DND-41 (cell line): Measurements from ENCODE around the gene LZTFL1.

Source experiments
- ATAC-seq: fragments of 200-7000 bp; cut with Tn5 transposase; 3 replicates; pipeline ENCODE4 v1.9.1; 2021; ENCODE audit warnings: low read depth; ENCODE audit not compliant: insufficient read depth
- DNase-seq: peaks from one replicate; pipeline ENCODE4 v3.0.0-alpha.2; 2020
- H2AFZ ChIP-seq: 2 replicates; pipeline ENCODE4 v1.6.0; 2012; ENCODE audit warnings: low read depth, low read length
- H3K27ac ChIP-seq: 2 replicates; pipeline ENCODE4 v1.5.1; 2012; ENCODE audit warnings: low read length, inconsistent platforms
- H3K27me3 ChIP-seq: fragments of 200-600 bp; sonication (generic); 2 replicates; pipeline ENCODE4 v1.6.0; 2012; ENCODE audit warnings: low read length, mild to moderate bottlenecking, inconsistent platforms; ENCODE audit not compliant: insufficient read depth, poor library complexity
- H3K36me3 ChIP-seq: 2 replicates; pipeline ENCODE4 v1.5.1; 2012; ENCODE audit warnings: low read length, inconsistent platforms; ENCODE audit not compliant: insufficient read depth
- H3K4me1 ChIP-seq: 2 replicates; pipeline ENCODE4 v1.5.1; 2012; ENCODE audit warnings: mild to moderate bottlenecking, low read length; ENCODE audit not compliant: insufficient read depth
- H3K4me2 ChIP-seq: 2 replicates; pipeline ENCODE4 v1.6.0; 2012; ENCODE audit warnings: mild to moderate bottlenecking, moderate library complexity, low read length, inconsistent platforms; ENCODE audit not compliant: insufficient read depth
- H3K4me3 ChIP-seq, 2 experiments: fragments of 200-600 bp in 1 of 2; shearing (Covaris generic) in 1 of 2; 2 replicates each; pipeline ENCODE4 v1.5.1; 2012 to 2016; ENCODE audit warnings: inconsistent platforms in 2 of 2, low read length in 2 of 2, mild to moderate bottlenecking in 2 of 2, low read depth in 1 of 2, moderate library complexity in 1 of 2
- H3K79me2 ChIP-seq: 2 replicates; pipeline ENCODE4 v1.6.0; 2012; ENCODE audit warnings: low read length, inconsistent platforms; ENCODE audit not compliant: insufficient read depth
- H3K9ac ChIP-seq: 2 replicates; pipeline ENCODE4 v1.6.0; 2012; ENCODE audit warnings: low read depth, mild to moderate bottlenecking, inconsistent platforms, low read length, moderate library complexity
- H3K9me3 ChIP-seq: 2 replicates; pipeline ENCODE4 v1.5.1; 2012; ENCODE audit warnings: low read length, moderate library complexity, mild to moderate bottlenecking, inconsistent platforms; ENCODE audit not compliant: insufficient read depth, severe bottlenecking
- H4K20me1 ChIP-seq: 2 replicates; pipeline ENCODE4 v1.6.0; 2012; ENCODE audit warnings: low read length; ENCODE audit not compliant: insufficient read depth
- EZH2 ChIP-seq: IDR thresholded peaks from 3 replicates; pipeline ENCODE4 v1.6.1; 2012; ENCODE audit warnings: borderline replicate concordance, low read depth, mild to moderate bottlenecking, moderate library complexity, low read length, inconsistent platforms; ENCODE audit not compliant: severe bottlenecking
- TF ChIP-seq, protein P1 (sequence below): IDR thresholded peaks from 2 replicates; pipeline ENCODE4 v1.5.1; 2012; ENCODE audit warnings: borderline replicate concordance, low read length, moderate library complexity, mild to moderate bottlenecking; ENCODE audit not compliant: poor library complexity, severe bottlenecking; ENCODE audit errors: extremely low read depth

LZTFL1 gene

DNA sequence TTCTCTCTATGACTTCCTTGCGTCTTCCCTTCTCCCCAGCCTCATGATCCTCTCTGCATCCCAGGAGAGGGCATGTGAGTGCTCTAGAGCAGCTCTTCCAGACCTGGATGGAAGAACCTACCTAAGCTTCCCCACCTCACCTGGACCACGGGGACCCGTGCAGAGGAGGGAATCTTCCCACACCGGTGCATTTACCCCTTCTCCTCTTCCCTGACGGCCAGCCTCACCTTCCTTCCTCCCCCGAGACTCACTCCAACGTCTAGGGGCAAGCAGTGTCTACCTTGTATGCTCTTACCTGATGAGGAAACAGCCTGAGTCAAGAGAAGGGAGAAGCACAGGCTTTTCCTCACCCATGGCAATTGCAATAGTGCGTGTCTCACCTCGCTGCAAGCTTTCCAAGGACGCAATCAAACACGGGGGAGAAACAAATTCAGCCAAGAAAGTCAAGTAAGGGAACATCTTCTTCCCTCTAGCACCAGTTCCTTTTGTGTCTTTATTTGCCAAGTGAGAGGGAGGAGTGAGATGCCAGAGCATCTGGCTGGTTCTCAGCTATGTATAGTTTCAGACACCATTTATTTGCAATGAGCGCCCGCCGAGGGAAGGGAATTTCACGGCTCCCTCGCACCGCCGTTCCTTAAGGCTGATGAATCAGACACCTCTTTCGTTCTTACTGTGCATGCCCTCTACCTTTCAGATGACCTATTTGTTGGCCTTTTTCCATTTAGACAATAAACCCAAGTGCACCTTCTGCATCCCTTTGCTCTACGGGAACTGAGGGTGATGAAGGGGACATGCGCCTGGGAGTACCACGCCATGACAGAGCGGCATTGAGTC lies 42.7 kb upstream of the LZTFL1 start:
- Histone ChIP-seq H3K4me2 (peak overlapping the region; percentile 21; the same call in 1 of the 2 replicates), H3K4me1 (peaks cover 100% of the 10 kb centered on the region), H3K4me3 (no peak overlapping the region), H3K9me3 (no peaks in the 10 kb centered on the region), H3K36me3 (peaks cover 95% of the 10 kb centered on the region), H3K79me2 (peaks cover 100% of the 10 kb centered on the region), H3K9ac (no peak overlapping the region), H2AFZ (no peak overlapping the region), H3K27me3 (no peaks in the 10 kb centered on the region), H3K27ac (peak overlapping the region; percentile 72), H4K20me1 (peaks cover 80% of the 10 kb centered on the region)
- no peak for ATAC-seq
- TF ChIP-seq, protein P1, sequence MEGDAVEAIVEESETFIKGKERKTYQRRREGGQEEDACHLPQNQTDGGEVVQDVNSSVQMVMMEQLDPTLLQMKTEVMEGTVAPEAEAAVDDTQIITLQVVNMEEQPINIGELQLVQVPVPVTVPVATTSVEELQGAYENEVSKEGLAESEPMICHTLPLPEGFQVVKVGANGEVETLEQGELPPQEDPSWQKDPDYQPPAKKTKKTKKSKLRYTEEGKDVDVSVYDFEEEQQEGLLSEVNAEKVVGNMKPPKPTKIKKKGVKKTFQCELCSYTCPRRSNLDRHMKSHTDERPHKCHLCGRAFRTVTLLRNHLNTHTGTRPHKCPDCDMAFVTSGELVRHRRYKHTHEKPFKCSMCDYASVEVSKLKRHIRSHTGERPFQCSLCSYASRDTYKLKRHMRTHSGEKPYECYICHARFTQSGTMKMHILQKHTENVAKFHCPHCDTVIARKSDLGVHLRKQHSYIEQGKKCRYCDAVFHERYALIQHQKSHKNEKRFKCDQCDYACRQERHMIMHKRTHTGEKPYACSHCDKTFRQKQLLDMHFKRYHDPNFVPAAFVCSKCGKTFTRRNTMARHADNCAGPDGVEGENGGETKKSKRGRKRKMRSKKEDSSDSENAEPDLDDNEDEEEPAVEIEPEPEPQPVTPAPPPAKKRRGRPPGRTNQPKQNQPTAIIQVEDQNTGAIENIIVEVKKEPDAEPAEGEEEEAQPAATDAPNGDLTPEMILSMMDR, result no peak
- no peak for TF ChIP-seq EZH2
- DNase-seq, result no peak

DNA sequence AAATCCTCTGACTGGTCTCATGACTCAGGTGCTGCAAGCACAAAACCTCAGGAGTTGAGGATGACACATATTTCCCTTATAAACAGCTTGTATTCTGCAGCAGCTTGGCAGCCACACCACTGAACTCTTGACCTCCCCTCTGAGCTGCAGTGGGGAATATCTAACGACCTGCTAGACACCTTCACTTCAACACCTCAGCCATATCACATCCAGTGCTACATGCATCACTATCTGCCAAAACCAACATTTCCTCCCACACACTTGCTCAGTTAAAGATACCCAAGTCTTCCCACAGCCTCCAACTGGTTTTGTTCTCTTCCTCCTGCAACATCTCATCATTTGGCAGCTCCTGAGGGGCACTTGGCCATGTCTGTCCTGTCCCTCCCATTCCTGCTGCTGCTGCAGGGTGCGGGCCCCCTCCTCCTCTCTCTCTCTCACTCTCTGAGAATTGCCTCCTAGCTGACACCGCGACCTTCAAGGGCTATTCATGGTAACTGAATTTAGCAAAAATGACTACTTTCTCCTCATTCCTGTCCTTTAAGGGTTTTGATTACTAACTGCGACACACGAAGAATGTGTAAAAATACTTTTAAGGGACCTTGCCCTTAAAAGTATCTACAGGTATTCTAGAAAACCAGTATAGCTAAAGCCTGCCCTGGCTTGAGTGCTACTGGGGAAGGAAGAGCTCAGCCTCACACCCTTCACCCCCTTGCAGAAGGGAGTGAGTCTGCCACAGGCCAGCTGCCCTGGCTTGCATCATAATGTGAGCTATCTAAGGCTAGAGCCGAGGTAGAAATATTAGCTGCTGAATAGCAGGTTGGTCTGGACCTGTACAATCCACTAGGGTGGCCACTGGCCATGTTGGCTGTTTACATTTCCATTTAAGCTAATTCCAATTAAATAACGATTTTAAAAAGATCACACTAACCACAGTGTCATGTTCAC lies 39.4 kb upstream of the LZTFL1 start:
- peak overlapping the region; percentile 79 for H3K27ac ChIP-seq
- peaks cover 76% of the 10 kb centered on the region for H4K20me1 ChIP-seq
- peak overlapping the region; percentile 28 for H3K4me2 ChIP-seq
- H3K4me1 ChIP-seq, result peaks cover 100% of the 10 kb centered on the region
- ATAC-seq, result peak; percentile 59
- no peak overlapping the region for H3K4me3 ChIP-seq
- H3K36me3 ChIP-seq, result peaks cover 82% of the 10 kb centered on the region
- H2AFZ ChIP-seq, result no peak overlapping the region
- H3K79me2 ChIP-seq, result peaks cover 100% of the 10 kb centered on the region
- no peaks in the 10 kb centered on the region for H3K27me3 ChIP-seq
- no peaks in the 10 kb centered on the region for H3K9me3 ChIP-seq
- no peak for TF ChIP-seq EZH2
- TF ChIP-seq, protein P1, result no peak
- peak overlapping the region; percentile 18 for H3K9ac ChIP-seq
- DNase-seq, result peak; percentile 22

DNA sequence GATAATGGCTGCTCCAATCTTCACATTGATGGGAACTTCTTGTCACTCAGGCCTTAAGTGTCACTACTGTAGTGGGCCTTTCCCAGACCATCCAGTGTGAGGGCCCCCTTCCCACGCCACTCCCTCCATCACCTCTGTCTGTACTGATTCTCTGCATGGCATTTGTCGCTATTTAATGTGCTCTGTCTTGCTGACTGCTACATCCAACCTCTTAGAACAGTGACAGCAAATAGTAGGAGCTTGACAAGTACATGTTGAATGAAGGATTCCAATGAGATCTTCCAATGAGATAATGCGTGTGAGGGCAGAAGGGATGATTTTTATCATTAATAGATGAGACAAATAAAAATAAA lies 38.8 kb upstream of the LZTFL1 start:
- Histone ChIP-seq H3K27ac (peak overlapping the region; percentile 79), H3K4me1 (peaks cover 100% of the 10 kb centered on the region), H3K4me2 (0 out of 2 replicates have a peak overlapping the region, but pooled peaks have one; percentile 28), H3K9ac (0 out of 2 replicates have a peak overlapping the region, but pooled peaks have one; percentile 18), H3K9me3 (no peaks in the 10 kb centered on the region), H3K27me3 (no peaks in the 10 kb centered on the region), H3K36me3 (peaks cover 81% of the 10 kb centered on the region), H3K4me3 (no peak overlapping the region), H3K79me2 (peaks cover 100% of the 10 kb centered on the region), H4K20me1 (peaks cover 74% of the 10 kb centered on the region), H2AFZ (no peak overlapping the region)
- no peak for DNase-seq
- TF ChIP-seq EZH2, result no peak
- TF ChIP-seq, protein P1, result no peak
- no peak for ATAC-seq
